ENCODE measurements around the gene FBXO10.
A peak's percentile ranks its signal among the peaks of the same experiment; 100 is the strongest.
"Not testable (repeated sequence)": the region's sequence is repeated elsewhere in the genome, so short reads cannot be mapped to it uniquely, and the experiment has no call there.

The FBXO10 gene

GRCh38 chr9:37611961-37612360, 35.8 kb upstream of the FBXO10 start:
- Mint-ChIP-seq H3K36me3 (ENCODE audit: low read depth) (no peaks in the 10 kb centered on the region), H3K4me3 (no peak overlapping the region), H3K9me3 (no peaks in the 10 kb centered on the region), H3K27ac (no peak overlapping the region), H3K27me3 (peaks cover 9% of the 10 kb centered on the region), H3K4me1 (ENCODE audit: low read depth) (peaks cover 5% of the 10 kb centered on the region)
- intact Hi-C loops (cut with micrococcal nuclease) = no loop called here

GRCh38 chr9:37611014-37611413, 34.8 kb upstream of the FBXO10 start:
- Mint-ChIP-seq H3K4me1 (ENCODE audit: low read depth) (peaks cover 5% of the 10 kb centered on the region), H3K27ac (no peak overlapping the region), H3K36me3 (ENCODE audit: low read depth) (no peaks in the 10 kb centered on the region), H3K9me3 (no peaks in the 10 kb centered on the region), H3K4me3 (no peak overlapping the region), H3K27me3 (peaks cover 10% of the 10 kb centered on the region)
- intact Hi-C loops (cut with micrococcal nuclease) = no loop called here

GRCh38 chr9:37609735-37610397, 33.7 kb upstream of the FBXO10 start:
- Mint-ChIP-seq H3K27me3 (peaks cover 13% of the 10 kb centered on the region), H3K36me3 (ENCODE audit: low read depth) (no peaks in the 10 kb centered on the region), H3K4me3 (no peak overlapping the region), H3K9me3 (no peaks in the 10 kb centered on the region), H3K4me1 (ENCODE audit: low read depth) (peaks cover 5% of the 10 kb centered on the region), H3K27ac (no peak overlapping the region)
- intact Hi-C loops (cut with micrococcal nuclease) = no loop called here

- intact Hi-C loops (cut with micrococcal nuclease) = no loop called here
- H3K4me1 Mint-ChIP-seq (ENCODE audit: low read depth) = peaks cover 5% of the 10 kb centered on the region
- H3K9me3 Mint-ChIP-seq = no peaks in the 10 kb centered on the region
- H3K4me3 Mint-ChIP-seq = no peak overlapping the region
- peaks cover 16% of the 10 kb centered on the region for H3K27me3 Mint-ChIP-seq
- no peak overlapping the region for H3K27ac Mint-ChIP-seq
- no peaks in the 10 kb centered on the region for H3K36me3 Mint-ChIP-seq (ENCODE audit: low read depth)
Measured at GRCh38 chr9:37608250-37608649, 32.1 kb upstream of the FBXO10 start.

GRCh38 chr9:37604296-37604695, 28.1 kb upstream of the FBXO10 start:
- Mint-ChIP-seq H3K36me3 (ENCODE audit: low read depth) (no peaks in the 10 kb centered on the region), H3K27me3 (peaks cover 23% of the 10 kb centered on the region), H3K9me3 (no peaks in the 10 kb centered on the region), H3K4me3 (no peak overlapping the region), H3K27ac (no peak overlapping the region), H3K4me1 (ENCODE audit: low read depth) (peaks cover 5% of the 10 kb centered on the region)
- intact Hi-C loops (cut with micrococcal nuclease) = no loop called here

GRCh38 chr9:37602817-37603216, 26.6 kb upstream of the FBXO10 start:
- H3K4me3 Mint-ChIP-seq = no peak overlapping the region
- no peak overlapping the region for H3K27ac Mint-ChIP-seq
- intact Hi-C loops (cut with micrococcal nuclease) = no loop called here
- H3K9me3 Mint-ChIP-seq = no peaks in the 10 kb centered on the region
- H3K27me3 Mint-ChIP-seq = peaks cover 20% of the 10 kb centered on the region
- H3K36me3 Mint-ChIP-seq (ENCODE audit: low read depth) = no peaks in the 10 kb centered on the region
- no peaks in the 10 kb centered on the region for H3K4me1 Mint-ChIP-seq (ENCODE audit: low read depth)

- peaks cover 22% of the 10 kb centered on the region for H3K27me3 Mint-ChIP-seq
- intact Hi-C loops (cut with micrococcal nuclease); H3K4me1 Mint-ChIP-seq (ENCODE audit: low read depth); H3K9me3 Mint-ChIP-seq; H3K36me3 Mint-ChIP-seq (ENCODE audit: low read depth); H3K4me3 Mint-ChIP-seq; H3K27ac Mint-ChIP-seq: not testable (repeated sequence)
Measured at GRCh38 chr9:37602061-37602460, 25.9 kb upstream of the FBXO10 start.

GRCh38 chr9:37596504-37596903, 20.3 kb upstream of the FBXO10 start:
- H3K4me3 Mint-ChIP-seq = no peak overlapping the region
- H3K36me3 Mint-ChIP-seq (ENCODE audit: low read depth) = peaks cover 8% of the 10 kb centered on the region
- intact Hi-C loops (cut with micrococcal nuclease) = loop anchor here (10.0 kb wide), 1 partner anchor 198 kb away; no protein-coding TSS in a partner anchor
- H3K9me3 Mint-ChIP-seq = no peaks in the 10 kb centered on the region
- peaks cover 8% of the 10 kb centered on the region for H3K4me1 Mint-ChIP-seq (ENCODE audit: low read depth)
- H3K27ac Mint-ChIP-seq = no peak overlapping the region
- peaks cover 15% of the 10 kb centered on the region for H3K27me3 Mint-ChIP-seq

- Mint-ChIP-seq H3K4me3 (no peak overlapping the region), H3K27me3 (peaks cover 11% of the 10 kb centered on the region), H3K4me1 (ENCODE audit: low read depth) (peaks cover 27% of the 10 kb centered on the region), H3K9me3 (no peaks in the 10 kb centered on the region), H3K27ac (no peak overlapping the region), H3K36me3 (ENCODE audit: low read depth) (peaks cover 16% of the 10 kb centered on the region)
- intact Hi-C loops (cut with micrococcal nuclease) = loop anchor here (5.0 to 10.0 kb wide), 3 partner anchors 107 to 201 kb away; partner anchors contain the start of gene POLR1E
Measured at GRCh38 chr9:37593883-37594448, 17.8 kb upstream of the FBXO10 start.

- no peaks in the 10 kb centered on the region for H3K9me3 Mint-ChIP-seq
- peak within 1 kb of the TSS; percentile 99 for H3K4me3 Mint-ChIP-seq
- peaks cover 31% of the 10 kb centered on the region for H3K36me3 Mint-ChIP-seq (ENCODE audit: low read depth)
- peaks cover 27% of the 10 kb centered on the region for H3K4me1 Mint-ChIP-seq (ENCODE audit: low read depth)
- intact Hi-C loops (cut with micrococcal nuclease) = loop anchor here (5.0 to 10.0 kb wide), 3 partner anchors 105 to 202 kb away; partner anchors contain the start of gene POLR1E
- peaks cover 8% of the 10 kb centered on the region for H3K27me3 Mint-ChIP-seq
- H3K27ac Mint-ChIP-seq = peak within 1 kb of the TSS; percentile 95
Measured at GRCh38 chr9:37592108-37592951, 16.1 kb upstream of the FBXO10 start, which contains the start of gene TOMM5. Gene TOMM5, minus strand, starts transcription at chr9:37592597. Its CDS starts 65 bp downstream, at chr9:37592532.

- intact Hi-C loops (cut with micrococcal nuclease) = loop anchor here (10.0 kb wide), 1 partner anchor 777 kb away; no protein-coding TSS in a partner anchor
- Mint-ChIP-seq H3K4me3 (no peak overlapping the region), H3K36me3 (ENCODE audit: low read depth) (peaks cover 73% of the 10 kb centered on the region), H3K27ac (no peak overlapping the region), H3K9me3 (no peaks in the 10 kb centered on the region), H3K4me1 (ENCODE audit: low read depth) (peaks cover 28% of the 10 kb centered on the region), H3K27me3 (no peaks in the 10 kb centered on the region)
Measured at GRCh38 chr9:37587521-37587920, 11.3 kb upstream of the FBXO10 start.

GRCh38 chr9:37583522-37584121, 7.4 kb upstream of the FBXO10 start:
- Mint-ChIP-seq H3K4me3 (no peak overlapping the region), H3K4me1 (ENCODE audit: low read depth) (peaks cover 7% of the 10 kb centered on the region), H3K27me3 (no peaks in the 10 kb centered on the region), H3K36me3 (ENCODE audit: low read depth) (peaks cover 67% of the 10 kb centered on the region), H3K9me3 (no peaks in the 10 kb centered on the region), H3K27ac (no peak overlapping the region)
- intact Hi-C loops (cut with micrococcal nuclease) = loop anchor here (10.0 kb wide), 1 partner anchor 781 kb away; no protein-coding TSS in a partner anchor

GRCh38 chr9:37582548-37583157, 6.5 kb upstream of the FBXO10 start:
- Mint-ChIP-seq H3K9me3 (no peaks in the 10 kb centered on the region), H3K36me3 (ENCODE audit: low read depth) (peaks cover 57% of the 10 kb centered on the region), H3K4me3 (no peak overlapping the region), H3K27ac (no peak overlapping the region), H3K4me1 (ENCODE audit: low read depth) (peaks cover 7% of the 10 kb centered on the region), H3K27me3 (no peaks in the 10 kb centered on the region)
- intact Hi-C loops (cut with micrococcal nuclease) = loop anchor here (10.0 kb wide), 1 partner anchor 782 kb away; no protein-coding TSS in a partner anchor

Data from dendritic cell treated with granulocyte-macrophage colony-stimulating factor and Interleukin-4, amounts not matched to agents 40 ng/mL and 50 ng/mL, for 4 days (primary cell).